H9 (cell line): Measurements from ENCODE around the gene TMEM116. TPM values are rescaled to one million over a fixed set of nuclear protein-coding genes. Genes with fewer than 3 reads are reported as not detected.

Source experiments
- DNase-seq: peaks from one replicate; pipeline ENCODE4 v3.0.0-alpha.2; 2017
- H2AFZ ChIP-seq: one replicate; pipeline ENCODE4 v1.6.1; 2013; ENCODE audit warnings: mild to moderate bottlenecking, low read length, control low read depth, moderate library complexity
- H2AK5ac ChIP-seq: 2 replicates; pipeline ENCODE4 v1.6.1; 2013; ENCODE audit warnings: low read length, control low read depth, mixed read lengths; ENCODE audit not compliant: insufficient read length
- H2BK120ac ChIP-seq: one replicate; pipeline ENCODE4 v1.6.1; 2013; ENCODE audit warnings: low read depth, mild to moderate bottlenecking, low read length, control low read depth, inconsistent platforms; ENCODE audit not compliant: poor library complexity, severe bottlenecking
- H2BK12ac ChIP-seq: 2 replicates; pipeline ENCODE4 v1.6.1; 2013; ENCODE audit warnings: low read length, control low read depth, mixed read lengths, low read depth; ENCODE audit not compliant: insufficient read length
- H2BK15ac ChIP-seq: 2 replicates; pipeline ENCODE4 v1.6.1; 2013; ENCODE audit warnings: low read depth, low read length, control low read depth
- H2BK20ac ChIP-seq: one replicate; pipeline ENCODE4 v1.6.1; 2013; ENCODE audit warnings: low read depth, mild to moderate bottlenecking, low read length, control low read depth, inconsistent platforms; ENCODE audit not compliant: poor library complexity, severe bottlenecking
- H2BK5ac ChIP-seq: 2 replicates; pipeline ENCODE4 v1.6.1; 2013; ENCODE audit warnings: low read length, control low read depth, mixed read lengths; ENCODE audit not compliant: insufficient read length
- H3K14ac ChIP-seq: 2 replicates; pipeline ENCODE4 v1.6.1; 2013; ENCODE audit warnings: low read length, control low read depth; ENCODE audit not compliant: insufficient read depth
- H3K18ac ChIP-seq: 2 replicates; pipeline ENCODE4 v1.6.1; 2013; ENCODE audit warnings: low read depth, mild to moderate bottlenecking, mixed read lengths, low read length, control low read depth; ENCODE audit not compliant: insufficient read length
- H3K23ac ChIP-seq: 2 replicates; pipeline ENCODE4 v1.6.1; 2013; ENCODE audit warnings: low read length, control low read depth, mixed read lengths, low read depth; ENCODE audit not compliant: insufficient read length
- H3K23me2 ChIP-seq: 2 replicates; pipeline ENCODE4 v1.6.1; 2013; ENCODE audit warnings: low read depth, mild to moderate bottlenecking, mixed read lengths, low read length, control low read depth; ENCODE audit not compliant: insufficient read length, poor library complexity, severe bottlenecking
- H3K27ac ChIP-seq: 2 replicates; pipeline ENCODE4 v1.5.1; 2013; ENCODE audit warnings: low read length, control low read depth, mixed read lengths, low read depth; ENCODE audit not compliant: insufficient read length
- H3K27me3 ChIP-seq: 2 replicates; pipeline ENCODE4 v1.6.1; 2013; ENCODE audit warnings: low read length, control low read depth, inconsistent platforms; ENCODE audit not compliant: insufficient read depth
- H3K4ac ChIP-seq: 2 replicates; pipeline ENCODE4 v1.6.1; 2013; ENCODE audit warnings: low read depth, mild to moderate bottlenecking, control low read depth, inconsistent platforms, low read length, moderate library complexity
- H3K4me1 ChIP-seq: 2 replicates; pipeline ENCODE4 v1.6.1; 2013; ENCODE audit warnings: low read length, control low read depth, inconsistent platforms; ENCODE audit not compliant: insufficient read depth
- H3K4me2 ChIP-seq: 2 replicates; pipeline ENCODE4 v1.6.1; 2013; ENCODE audit warnings: low read length, control low read depth, mixed read lengths; ENCODE audit not compliant: insufficient read length, insufficient read depth
- H3K56ac ChIP-seq: 2 replicates; pipeline ENCODE4 v1.6.1; 2013; ENCODE audit warnings: low read depth, mild to moderate bottlenecking, mixed read lengths, low read length, control low read depth; ENCODE audit not compliant: insufficient read length
- H3K79me1 ChIP-seq: 2 replicates; pipeline ENCODE4 v1.6.1; 2013; ENCODE audit warnings: low read depth, mild to moderate bottlenecking, moderate library complexity, low read length, control low read depth, inconsistent platforms; ENCODE audit not compliant: insufficient read depth, poor library complexity, severe bottlenecking
- H3K79me2 ChIP-seq: 2 replicates; pipeline ENCODE4 v1.6.1; 2013; ENCODE audit warnings: low read length, control low read depth, inconsistent platforms; ENCODE audit not compliant: insufficient read depth
- H3K9ac ChIP-seq: 2 replicates; pipeline ENCODE4 v1.6.1; 2013; ENCODE audit warnings: low read length, control low read depth, mixed read lengths; ENCODE audit not compliant: insufficient read length; ENCODE audit errors: extremely low read depth
- H3K9me3 ChIP-seq: one replicate; pipeline ENCODE4 v1.6.1; 2013; ENCODE audit warnings: low read depth, low read length, inconsistent platforms; ENCODE audit not compliant: control insufficient read depth
- H3T11ph ChIP-seq: one replicate; pipeline ENCODE4 v1.6.1; 2013; ENCODE audit warnings: mild to moderate bottlenecking, low read length, control low read depth, inconsistent platforms
- H4K20me1 ChIP-seq: one replicate; pipeline ENCODE4 v1.6.1; 2013; ENCODE audit not compliant: control insufficient read depth, insufficient read length, insufficient read depth
- H4K5ac ChIP-seq: 2 replicates; pipeline ENCODE4 v1.6.1; 2013; ENCODE audit warnings: low read depth, mild to moderate bottlenecking, mixed read lengths, low read length, control low read depth; ENCODE audit not compliant: insufficient read length
- H4K8ac ChIP-seq: replicated peaks from 2 replicates; pipeline ENCODE4 v1.6.1; 2013; ENCODE audit warnings: low read length, control low read depth, mixed read lengths, low read depth; ENCODE audit not compliant: insufficient read length
- H4K91ac ChIP-seq: 2 replicates; pipeline ENCODE4 v1.6.1; 2013; ENCODE audit warnings: low read depth, mild to moderate bottlenecking, moderate library complexity, mixed read lengths, low read length, control low read depth; ENCODE audit not compliant: insufficient read length
- H3K27ac Mint-ChIP-seq, 3 experiments: 2 replicates in 2 of 3; 3 replicates in 1 of 3; pipeline ENCODE4 v1.8.0; 2020 to 2021; ENCODE audit warnings: mixed read lengths in 3 of 3, mild to moderate bottlenecking in 1 of 3, moderate library complexity in 1 of 3
- H3K27me3 Mint-ChIP-seq: 2 replicates; pipeline ENCODE4 v1.8.0; 2021; ENCODE audit warnings: low read depth, mild to moderate bottlenecking, moderate library complexity, mixed read lengths
- H3K36me3 Mint-ChIP-seq, 3 experiments: 2 replicates in 2 of 3; 3 replicates in 1 of 3; pipeline ENCODE4 v1.8.0; 2020 to 2021; ENCODE audit warnings: low read depth in 3 of 3, mixed read lengths in 3 of 3; ENCODE audit not compliant: insufficient read depth in 1 of 3
- H3K4me1 Mint-ChIP-seq, 2 experiments: 2 replicates each; pipeline ENCODE4 v1.8.0; 2020; ENCODE audit warnings: mixed read lengths in 2 of 2
- H3K4me3 Mint-ChIP-seq, 2 experiments: 2 replicates in 1 of 2; 3 replicates in 1 of 2; pipeline ENCODE4 v1.8.0; 2020 to 2021; ENCODE audit warnings: mild to moderate bottlenecking in 2 of 2, mixed read lengths in 2 of 2, moderate library complexity in 1 of 2
- H3K9me3 Mint-ChIP-seq, 2 experiments: 2 replicates in 1 of 2; 3 replicates in 1 of 2; pipeline ENCODE4 v1.8.0; 2020; ENCODE audit warnings: mild to moderate bottlenecking in 2 of 2, mixed read lengths in 2 of 2, moderate library complexity in 1 of 2
- WGBS: extraction: QIAGEN DNeasy Blood & Tissue Kit; methylation state at CpG from one replicate; pipeline ENCODE4 v1.1.7; 2013; ENCODE audit warnings: missing lambda C conversion rate, low lambda C conversion rate, mixed read lengths; ENCODE audit not compliant: insufficient read length; ENCODE audit errors: extremely low coverage; 5-methylcytosine and 5-hydroxymethylcytosine counted together
- total RNA-seq: library from RNA; stranded (reverse); gene quantifications from 2 replicates; pipeline ENCODE4 v1.2.1, GENCODE V29; 2021
- TF ChIP-seq, protein P1 (sequence below): fragments of 200-600 bp; sonication (generic); conservative IDR thresholded peaks from 3 replicates; pipeline ENCODE4 v1.8.0; 2021; ENCODE audit warnings: antibody characterized with exemption, mild to moderate bottlenecking

Gene TMEM116
- total RNA-seq, 1 experiment from 2014 or later: 10.8 TPM

DNA sequence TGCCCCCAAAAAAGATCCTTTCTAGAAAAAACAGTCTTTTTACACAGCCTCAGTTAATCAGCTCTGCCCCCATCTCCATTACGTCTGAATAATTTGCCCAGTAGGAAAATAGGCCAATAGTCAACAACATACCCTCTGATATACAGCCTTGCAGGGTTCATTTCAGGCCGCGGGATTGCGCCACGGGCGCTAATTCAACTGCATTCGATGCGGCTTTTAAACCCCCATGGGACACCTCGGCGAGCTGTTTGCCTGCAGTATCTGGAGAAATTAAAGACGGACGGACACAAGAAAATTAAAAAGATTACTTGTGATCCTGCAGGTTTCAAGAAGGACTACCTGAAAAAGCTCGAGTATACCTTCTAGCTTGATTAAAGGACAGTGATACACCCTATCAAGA is 36.4 kb upstream of the TMEM116 start:
- Histone ChIP-seq H3K14ac (no peak overlapping the region), H3K79me2 (peaks cover 3% of the 10 kb centered on the region; the same call in 1 of the 2 replicates), H3K23ac (no peak overlapping the region), H2BK20ac (no peak overlapping the region), H3K27me3 (no peaks in the 10 kb centered on the region), H2AK5ac (no peak overlapping the region), H2BK12ac (no peak overlapping the region), H3K9ac (no peak overlapping the region), H3K79me1 (no peaks in the 10 kb centered on the region), H3K4me2 (no peak overlapping the region), H2AFZ (no peak overlapping the region), H4K5ac (no peak overlapping the region), H2BK120ac (no peak overlapping the region), H3K4me1 (no peaks in the 10 kb centered on the region), H2BK15ac (no peak overlapping the region), H4K8ac (no peak overlapping the region), H3K23me2 (no peaks in the 10 kb centered on the region), H3K9me3 (no peaks in the 10 kb centered on the region), H3K27ac (no peak overlapping the region), H3K4ac (no peak overlapping the region), H3K18ac (no peak overlapping the region), H3K56ac (no peak overlapping the region), H4K20me1 (no peaks in the 10 kb centered on the region), H4K91ac (no peak overlapping the region), H2BK5ac (no peak overlapping the region), H3T11ph (no peak overlapping the region)
- Mint-ChIP-seq H3K27ac (no peak overlapping the region), H3K36me3 (peaks cover 50 to 90% (median 76%) of the 10 kb centered on the region in 3 experiments; a peak in 6 of 7 replicates), H3K9me3 (no peaks in the 10 kb centered on the region), H3K4me1 (no peaks in the 10 kb centered on the region), H3K27me3 (no peaks in the 10 kb centered on the region), H3K4me3 (no peak overlapping the region)
- DNase-seq: no peak
- TF ChIP-seq, protein P1, sequence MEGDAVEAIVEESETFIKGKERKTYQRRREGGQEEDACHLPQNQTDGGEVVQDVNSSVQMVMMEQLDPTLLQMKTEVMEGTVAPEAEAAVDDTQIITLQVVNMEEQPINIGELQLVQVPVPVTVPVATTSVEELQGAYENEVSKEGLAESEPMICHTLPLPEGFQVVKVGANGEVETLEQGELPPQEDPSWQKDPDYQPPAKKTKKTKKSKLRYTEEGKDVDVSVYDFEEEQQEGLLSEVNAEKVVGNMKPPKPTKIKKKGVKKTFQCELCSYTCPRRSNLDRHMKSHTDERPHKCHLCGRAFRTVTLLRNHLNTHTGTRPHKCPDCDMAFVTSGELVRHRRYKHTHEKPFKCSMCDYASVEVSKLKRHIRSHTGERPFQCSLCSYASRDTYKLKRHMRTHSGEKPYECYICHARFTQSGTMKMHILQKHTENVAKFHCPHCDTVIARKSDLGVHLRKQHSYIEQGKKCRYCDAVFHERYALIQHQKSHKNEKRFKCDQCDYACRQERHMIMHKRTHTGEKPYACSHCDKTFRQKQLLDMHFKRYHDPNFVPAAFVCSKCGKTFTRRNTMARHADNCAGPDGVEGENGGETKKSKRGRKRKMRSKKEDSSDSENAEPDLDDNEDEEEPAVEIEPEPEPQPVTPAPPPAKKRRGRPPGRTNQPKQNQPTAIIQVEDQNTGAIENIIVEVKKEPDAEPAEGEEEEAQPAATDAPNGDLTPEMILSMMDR: no peak
- WGBS: no CpG with 5 or more reads among the region's 13 CpGs
